ENCODE data around the gene TRIM65.

DNA sequence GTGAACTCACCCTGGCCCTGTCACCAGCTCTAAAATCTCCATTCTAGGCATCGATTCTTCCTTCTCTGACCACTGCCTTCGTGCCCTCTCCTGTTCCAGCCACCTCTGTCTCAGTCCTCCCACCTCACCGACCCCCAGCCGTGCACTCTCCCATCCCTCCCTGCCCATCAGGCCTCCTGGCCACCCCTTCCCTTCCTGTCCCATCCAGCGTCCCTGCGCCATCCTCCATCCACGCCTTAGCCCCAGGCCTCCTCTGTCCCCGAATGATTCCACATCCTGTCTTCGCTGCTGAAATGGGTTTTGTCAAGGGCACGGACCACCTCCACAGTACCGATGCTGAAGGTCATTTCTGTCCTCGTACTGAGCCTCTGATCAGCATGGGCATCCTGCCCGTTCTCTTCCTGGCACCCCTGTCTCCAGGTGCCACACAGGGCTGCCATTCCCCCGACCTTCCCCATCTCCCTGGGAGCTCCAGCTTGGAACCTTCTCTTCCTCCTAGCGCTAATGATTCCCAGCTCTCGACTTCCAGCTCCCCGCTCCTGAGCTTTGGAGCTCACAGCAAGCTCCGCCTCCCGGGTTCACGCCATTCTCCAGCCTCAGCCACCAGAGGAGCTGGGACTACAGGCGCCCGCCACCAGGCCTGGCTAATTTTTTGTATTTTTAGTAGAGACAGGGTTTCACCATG, 2.6 kb downstream of the TRIM65 start:
- TF ChIP-seq, protein P1, sequence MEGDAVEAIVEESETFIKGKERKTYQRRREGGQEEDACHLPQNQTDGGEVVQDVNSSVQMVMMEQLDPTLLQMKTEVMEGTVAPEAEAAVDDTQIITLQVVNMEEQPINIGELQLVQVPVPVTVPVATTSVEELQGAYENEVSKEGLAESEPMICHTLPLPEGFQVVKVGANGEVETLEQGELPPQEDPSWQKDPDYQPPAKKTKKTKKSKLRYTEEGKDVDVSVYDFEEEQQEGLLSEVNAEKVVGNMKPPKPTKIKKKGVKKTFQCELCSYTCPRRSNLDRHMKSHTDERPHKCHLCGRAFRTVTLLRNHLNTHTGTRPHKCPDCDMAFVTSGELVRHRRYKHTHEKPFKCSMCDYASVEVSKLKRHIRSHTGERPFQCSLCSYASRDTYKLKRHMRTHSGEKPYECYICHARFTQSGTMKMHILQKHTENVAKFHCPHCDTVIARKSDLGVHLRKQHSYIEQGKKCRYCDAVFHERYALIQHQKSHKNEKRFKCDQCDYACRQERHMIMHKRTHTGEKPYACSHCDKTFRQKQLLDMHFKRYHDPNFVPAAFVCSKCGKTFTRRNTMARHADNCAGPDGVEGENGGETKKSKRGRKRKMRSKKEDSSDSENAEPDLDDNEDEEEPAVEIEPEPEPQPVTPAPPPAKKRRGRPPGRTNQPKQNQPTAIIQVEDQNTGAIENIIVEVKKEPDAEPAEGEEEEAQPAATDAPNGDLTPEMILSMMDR (conservative IDR thresholded peaks at IDR 0.05; ENCODE audit: low read length), result no peak
- no peak for TF ChIP-seq EZH2phosphoT487 (IDR thresholded peaks at IDR 0.05; ENCODE audit: borderline replicate concordance)

Data from Loucy (cell line).